ENCODE results near the gene CSTF1.
"Not testable (repeated sequence)": the region's sequence is repeated elsewhere in the genome, so short reads cannot be mapped to it uniquely, and the experiment has no call there.

The CSTF1 gene

DNA sequence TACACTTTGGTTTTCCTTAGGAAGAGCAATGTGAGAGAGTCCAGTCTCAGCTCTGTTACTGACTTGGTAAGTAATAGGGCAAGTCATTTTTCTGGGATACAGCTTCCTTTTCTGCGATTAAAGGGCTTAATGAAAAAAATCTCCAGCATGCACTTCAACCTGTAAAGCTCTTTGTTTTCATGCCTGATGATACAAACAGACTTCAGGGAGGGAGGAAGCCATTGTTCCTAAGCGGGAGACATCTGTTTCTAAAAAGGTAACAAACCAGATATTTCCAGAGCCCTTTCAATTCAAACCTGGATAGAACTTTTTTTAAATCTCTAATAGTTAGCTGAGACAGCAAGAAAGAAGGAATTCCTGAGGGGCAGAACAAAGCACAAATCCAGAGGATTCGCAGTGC, 14.5 kb downstream of the CSTF1 start:
- ChIA-PET CTCF (interaction anchor here (1.0 to 8.5 kb wide), 5 partner anchors 9 to 33 kb away, joined by 3 to 52 read pairs (median 4); no protein-coding TSS in a partner anchor), POLR2A (interaction anchor here (0.7 kb wide), 1 partner anchor 33 kb away, joined by 3 read pairs; no protein-coding TSS in a partner anchor)
- no peak for TF ChIP-seq CTCF (IDR thresholded peaks at IDR 0.05; ENCODE audit: insufficient read depth, low read length, missing control alignments)
- H3K4me3 ChIP-seq (ENCODE audit: low read depth, low read length), result no peak overlapping the region
- DNase-seq (ENCODE audit: low read depth, low spot score), result no peak

GRCh38 chr20:56409521-56409920, 17.1 kb downstream of the CSTF1 start:
- DNase-seq (ENCODE audit: low read depth, low spot score), result no peak
- ChIA-PET POLR2A (no interaction called here), CTCF (interaction anchor here (1.1 to 8.5 kb wide), 5 partner anchors 9 to 14 kb away, joined by 3 to 52 read pairs (median 4); no protein-coding TSS in a partner anchor)
- no peak overlapping the region for H3K4me3 ChIP-seq (ENCODE audit: low read depth, low read length)
- TF ChIP-seq CTCF (IDR thresholded peaks at IDR 0.05; ENCODE audit: insufficient read depth, low read length, missing control alignments), result no peak

DNA sequence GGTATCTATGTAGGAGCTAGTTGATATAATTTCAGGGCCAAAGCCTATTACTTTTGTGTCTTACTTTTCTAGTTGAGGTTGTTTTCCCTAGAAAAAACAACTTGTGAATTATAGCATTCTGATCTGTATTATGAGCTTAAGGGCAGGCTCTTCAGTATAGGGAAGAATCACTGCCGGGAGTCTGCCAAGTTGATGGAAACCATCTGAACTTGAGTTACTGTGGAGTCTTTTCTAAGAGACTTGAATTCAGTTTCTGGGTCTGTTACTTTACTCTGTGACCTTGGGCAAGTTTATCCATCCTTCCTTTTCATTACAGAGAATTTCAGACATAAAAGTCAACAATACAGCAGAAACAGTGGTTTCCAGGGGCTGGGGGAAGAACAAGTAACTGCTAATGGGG, 17.5 kb downstream of the CSTF1 start:
- ChIA-PET POLR2A (no interaction called here), CTCF (interaction anchor here (1.1 to 8.5 kb wide), 5 partner anchors 9 to 14 kb away, joined by 3 to 52 read pairs (median 4); no protein-coding TSS in a partner anchor)
- TF ChIP-seq CTCF (IDR thresholded peaks at IDR 0.05; ENCODE audit: insufficient read depth, low read length, missing control alignments), result no peak
- H3K4me3 ChIP-seq (ENCODE audit: low read depth, low read length), result no peak overlapping the region
- DNase-seq (ENCODE audit: low read depth, low spot score), result no peak

GRCh38 chr20:56411287-56411686, 18.8 kb downstream of the CSTF1 start:
- not testable (repeated sequence) for H3K4me3 ChIP-seq (ENCODE audit: low read depth, low read length); DNase-seq (ENCODE audit: low read depth, low spot score)
- POLR2A ChIA-PET, result interaction anchor here (0.6 to 1.9 kb wide), 7 partner anchors 11 to 950 kb away, joined by 3 to 15 read pairs (median 4); partner anchors contain the start of gene AURKA
- CTCF ChIA-PET, result interaction anchor here (1.5 to 8.5 kb wide), 4 partner anchors 10 to 105 kb away, joined by 3 to 52 read pairs (median 12); no protein-coding TSS in a partner anchor

DNA sequence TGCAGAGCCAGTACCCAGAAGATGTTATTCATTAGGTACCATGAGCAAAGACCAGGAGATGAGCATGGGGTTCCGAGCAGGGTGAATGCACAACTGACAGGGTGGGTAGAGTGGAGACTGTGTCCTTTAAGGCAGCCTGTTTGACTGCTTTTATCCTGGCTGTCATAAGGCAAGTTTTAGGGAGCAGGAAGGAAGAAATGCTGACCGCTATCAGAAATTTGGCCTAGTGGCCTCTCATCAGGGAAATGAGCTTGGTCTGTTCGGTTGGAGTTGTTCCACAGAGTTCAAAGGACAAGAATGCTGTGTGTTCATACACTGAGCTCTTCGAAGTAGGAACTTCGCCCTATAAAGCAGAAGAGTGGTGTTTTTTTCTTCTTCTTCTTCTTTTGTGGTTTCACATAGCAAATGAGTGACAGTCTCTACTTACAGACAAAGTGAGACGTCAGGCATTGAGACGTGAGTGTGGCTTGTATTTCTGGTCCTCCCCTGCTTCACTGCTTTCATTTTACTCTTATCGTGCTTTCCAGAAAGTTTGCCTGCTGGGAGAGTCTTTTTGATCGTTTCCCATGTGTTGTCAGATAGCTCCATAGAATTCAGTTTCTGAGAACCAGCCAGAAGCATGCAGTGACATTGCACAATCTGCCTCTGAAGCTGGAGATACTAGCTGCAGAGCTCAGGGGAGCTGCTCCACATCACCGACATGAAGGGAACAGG, 19.5 kb downstream of the CSTF1 start, which contains the start of gene CASS4:
Gene CASS4, plus strand, starts transcription at position 502 of the 714 bp plus-strand sequence. Its CDS starts 199 bp downstream, at position 701.
- no peak for TF ChIP-seq CTCF (IDR thresholded peaks at IDR 0.05; ENCODE audit: insufficient read depth, low read length, missing control alignments)
- peak; percentile 70 for DNase-seq (ENCODE audit: low read depth, low spot score)
- CTCF ChIA-PET, result interaction anchor here (1.5 to 8.5 kb wide), 4 partner anchors 11 to 104 kb away, joined by 3 to 52 read pairs (median 12); no protein-coding TSS in a partner anchor
- POLR2A ChIA-PET, result interaction anchor here (0.6 to 1.9 kb wide), 8 partner anchors 10 to 949 kb away, joined by 3 to 15 read pairs (median 4); partner anchors contain the start of gene AURKA
- H3K4me3 ChIP-seq (ENCODE audit: low read depth, low read length), result peak within 1 kb of the TSS; percentile 58

GRCh38 chr20:56412473-56412790, 20.0 kb downstream of the CSTF1 start:
- peak overlapping the region; percentile 58 for H3K4me3 ChIP-seq (ENCODE audit: low read depth, low read length)
- DNase-seq (ENCODE audit: low read depth, low spot score), result no peak
- TF ChIP-seq CTCF (IDR thresholded peaks at IDR 0.05; ENCODE audit: insufficient read depth, low read length, missing control alignments), result no peak
- CTCF ChIA-PET, result interaction anchor here (0.8 to 8.5 kb wide), 6 partner anchors 11 to 103 kb away, joined by 3 to 52 read pairs (median 6); no protein-coding TSS in a partner anchor
- POLR2A ChIA-PET, result interaction anchor here (1.0 to 1.9 kb wide), 5 partner anchors 17 to 28 kb away, joined by 4 to 15 read pairs (median 6); partner anchors contain the start of gene AURKA
